DND-41 (cell line): ENCODE results near the gene VTI1A.
"Not testable (repeated sequence)": the region's sequence is repeated elsewhere in the genome, so short reads cannot be mapped to it uniquely, and the experiment has no call there.

Source experiments
- ATAC-seq: fragments of 200-7000 bp; cut with Tn5 transposase; 3 replicates; pipeline ENCODE4 v1.9.1; 2021; ENCODE audit warnings: low read depth; ENCODE audit not compliant: insufficient read depth
- DNase-seq: peaks from one replicate; pipeline ENCODE4 v3.0.0-alpha.2; 2020
- H2AFZ ChIP-seq: 2 replicates; pipeline ENCODE4 v1.6.0; 2012; ENCODE audit warnings: low read depth, low read length
- H3K27ac ChIP-seq: 2 replicates; pipeline ENCODE4 v1.5.1; 2012; ENCODE audit warnings: low read length, inconsistent platforms
- H3K27me3 ChIP-seq: fragments of 200-600 bp; sonication (generic); 2 replicates; pipeline ENCODE4 v1.6.0; 2012; ENCODE audit warnings: low read length, mild to moderate bottlenecking, inconsistent platforms; ENCODE audit not compliant: insufficient read depth, poor library complexity
- H3K36me3 ChIP-seq: 2 replicates; pipeline ENCODE4 v1.5.1; 2012; ENCODE audit warnings: low read length, inconsistent platforms; ENCODE audit not compliant: insufficient read depth
- H3K4me1 ChIP-seq: 2 replicates; pipeline ENCODE4 v1.5.1; 2012; ENCODE audit warnings: mild to moderate bottlenecking, low read length; ENCODE audit not compliant: insufficient read depth
- H3K4me2 ChIP-seq: 2 replicates; pipeline ENCODE4 v1.6.0; 2012; ENCODE audit warnings: mild to moderate bottlenecking, moderate library complexity, low read length, inconsistent platforms; ENCODE audit not compliant: insufficient read depth
- H3K4me3 ChIP-seq, 2 experiments: fragments of 200-600 bp in 1 of 2; shearing (Covaris generic) in 1 of 2; 2 replicates each; pipeline ENCODE4 v1.5.1; 2012 to 2016; ENCODE audit warnings: inconsistent platforms in 2 of 2, low read length in 2 of 2, mild to moderate bottlenecking in 2 of 2, low read depth in 1 of 2, moderate library complexity in 1 of 2
- H3K79me2 ChIP-seq: 2 replicates; pipeline ENCODE4 v1.6.0; 2012; ENCODE audit warnings: low read length, inconsistent platforms; ENCODE audit not compliant: insufficient read depth
- H3K9ac ChIP-seq: 2 replicates; pipeline ENCODE4 v1.6.0; 2012; ENCODE audit warnings: low read depth, mild to moderate bottlenecking, inconsistent platforms, low read length, moderate library complexity
- H3K9me3 ChIP-seq: 2 replicates; pipeline ENCODE4 v1.5.1; 2012; ENCODE audit warnings: low read length, moderate library complexity, mild to moderate bottlenecking, inconsistent platforms; ENCODE audit not compliant: insufficient read depth, severe bottlenecking
- H4K20me1 ChIP-seq: 2 replicates; pipeline ENCODE4 v1.6.0; 2012; ENCODE audit warnings: low read length; ENCODE audit not compliant: insufficient read depth
- EZH2 ChIP-seq: IDR thresholded peaks from 3 replicates; pipeline ENCODE4 v1.6.1; 2012; ENCODE audit warnings: borderline replicate concordance, low read depth, mild to moderate bottlenecking, moderate library complexity, low read length, inconsistent platforms; ENCODE audit not compliant: severe bottlenecking
- TF ChIP-seq, protein P1 (sequence below): IDR thresholded peaks from 2 replicates; pipeline ENCODE4 v1.5.1; 2012; ENCODE audit warnings: borderline replicate concordance, low read length, moderate library complexity, mild to moderate bottlenecking; ENCODE audit not compliant: poor library complexity, severe bottlenecking; ENCODE audit errors: extremely low read depth

VTI1A gene

DNA sequence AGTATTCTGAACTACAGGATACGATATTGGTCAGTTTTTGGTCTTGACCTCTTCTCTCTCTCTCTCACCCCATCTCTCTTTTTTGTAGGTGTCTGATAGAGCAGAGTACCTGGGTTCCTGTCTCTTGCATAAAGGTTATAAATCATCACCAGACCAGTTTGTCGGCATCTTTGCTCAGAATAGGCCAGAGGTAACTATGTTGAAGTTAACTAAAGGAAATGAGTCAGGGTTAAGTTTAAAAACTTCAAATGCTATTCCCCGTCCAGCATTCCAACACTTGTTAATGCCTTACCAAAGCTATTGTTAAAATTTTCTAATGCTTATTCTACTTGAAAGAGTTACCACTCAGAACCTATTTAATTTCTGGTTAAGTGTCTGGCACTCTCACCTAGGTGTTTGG is 42.4 kb upstream of the VTI1A start:
- H3K9me3 ChIP-seq, result no peaks in the 10 kb centered on the region
- H3K79me2 ChIP-seq, result no peaks in the 10 kb centered on the region
- H3K36me3 ChIP-seq, result peaks cover 57% of the 10 kb centered on the region; the same call in 1 of the 2 replicates
- TF ChIP-seq EZH2, result no peak
- TF ChIP-seq, protein P1, sequence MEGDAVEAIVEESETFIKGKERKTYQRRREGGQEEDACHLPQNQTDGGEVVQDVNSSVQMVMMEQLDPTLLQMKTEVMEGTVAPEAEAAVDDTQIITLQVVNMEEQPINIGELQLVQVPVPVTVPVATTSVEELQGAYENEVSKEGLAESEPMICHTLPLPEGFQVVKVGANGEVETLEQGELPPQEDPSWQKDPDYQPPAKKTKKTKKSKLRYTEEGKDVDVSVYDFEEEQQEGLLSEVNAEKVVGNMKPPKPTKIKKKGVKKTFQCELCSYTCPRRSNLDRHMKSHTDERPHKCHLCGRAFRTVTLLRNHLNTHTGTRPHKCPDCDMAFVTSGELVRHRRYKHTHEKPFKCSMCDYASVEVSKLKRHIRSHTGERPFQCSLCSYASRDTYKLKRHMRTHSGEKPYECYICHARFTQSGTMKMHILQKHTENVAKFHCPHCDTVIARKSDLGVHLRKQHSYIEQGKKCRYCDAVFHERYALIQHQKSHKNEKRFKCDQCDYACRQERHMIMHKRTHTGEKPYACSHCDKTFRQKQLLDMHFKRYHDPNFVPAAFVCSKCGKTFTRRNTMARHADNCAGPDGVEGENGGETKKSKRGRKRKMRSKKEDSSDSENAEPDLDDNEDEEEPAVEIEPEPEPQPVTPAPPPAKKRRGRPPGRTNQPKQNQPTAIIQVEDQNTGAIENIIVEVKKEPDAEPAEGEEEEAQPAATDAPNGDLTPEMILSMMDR, result no peak
- H3K27me3 ChIP-seq, result no peaks in the 10 kb centered on the region
- no peaks in the 10 kb centered on the region for H4K20me1 ChIP-seq
- no peak overlapping the region for H3K4me2 ChIP-seq
- H3K4me1 ChIP-seq, result no peaks in the 10 kb centered on the region
- H2AFZ ChIP-seq, result no peak overlapping the region
- DNase-seq, result no peak
- no peak for ATAC-seq
- H3K9ac ChIP-seq, result no peak overlapping the region
- no peak overlapping the region for H3K4me3 ChIP-seq
- no peak overlapping the region for H3K27ac ChIP-seq

DNA sequence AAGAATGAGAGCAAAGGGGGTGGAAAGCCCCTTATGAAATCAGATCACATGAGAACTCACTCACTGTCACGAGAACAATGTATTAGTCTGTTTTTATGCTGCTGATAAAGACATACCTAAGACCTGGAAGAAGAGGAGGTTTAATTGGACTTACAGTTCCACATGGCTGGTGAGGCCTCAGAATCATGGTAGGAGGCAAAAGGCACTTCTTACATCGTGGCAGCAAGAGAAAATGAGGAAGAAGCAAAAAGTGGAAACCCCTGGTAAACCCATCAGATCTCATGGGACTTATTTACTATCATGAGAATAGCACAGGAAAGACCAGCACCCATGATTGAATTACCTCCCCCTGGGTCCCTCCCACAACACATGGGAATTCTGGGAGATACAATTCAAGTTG is 40.2 kb upstream of the VTI1A start:
- H3K27me3 ChIP-seq, H3K9me3 ChIP-seq, H3K4me3 ChIP-seq, H3K9ac ChIP-seq, H3K4me1 ChIP-seq, H3K79me2 ChIP-seq, H2AFZ ChIP-seq, H4K20me1 ChIP-seq, H3K27ac ChIP-seq, ATAC-seq, DNase-seq, H3K4me2 ChIP-seq: not testable (repeated sequence)
- peaks cover 70% of the 10 kb centered on the region; the same call in 1 of the 2 replicates for H3K36me3 ChIP-seq

DNA sequence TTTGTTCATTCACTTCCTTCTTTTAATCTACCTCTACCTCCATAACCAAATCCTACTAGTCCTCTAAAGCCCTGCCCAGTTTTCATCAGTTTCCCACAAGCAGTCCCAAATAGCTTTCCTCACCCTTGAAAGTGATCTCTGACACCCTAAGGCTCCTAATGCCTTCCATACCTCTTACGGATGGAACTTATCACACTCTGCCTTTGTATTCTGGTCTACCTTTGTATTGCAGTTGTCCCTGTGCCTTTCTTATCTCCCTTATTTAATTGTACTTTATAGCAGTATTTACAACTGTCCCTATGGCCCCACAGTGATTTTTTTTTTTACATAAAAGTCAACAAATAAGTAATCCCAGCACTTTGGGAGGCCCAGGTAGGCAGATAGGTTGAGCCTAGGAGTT is 39.3 kb upstream of the VTI1A start:
- no peaks in the 10 kb centered on the region for H3K79me2 ChIP-seq
- no peaks in the 10 kb centered on the region for H3K27me3 ChIP-seq
- no peak overlapping the region for H3K27ac ChIP-seq
- no peak for DNase-seq
- H4K20me1 ChIP-seq, result no peaks in the 10 kb centered on the region
- no peaks in the 10 kb centered on the region for H3K4me1 ChIP-seq
- H3K9ac ChIP-seq, result no peak overlapping the region
- H3K4me2 ChIP-seq, result no peak overlapping the region
- H3K36me3 ChIP-seq, result peaks cover 72% of the 10 kb centered on the region; the same call in 1 of the 2 replicates
- H3K4me3 ChIP-seq, result no peak overlapping the region
- TF ChIP-seq, protein P1, result no peak
- TF ChIP-seq EZH2, result no peak
- no peaks in the 10 kb centered on the region for H3K9me3 ChIP-seq
- no peak for ATAC-seq
- H2AFZ ChIP-seq, result no peak overlapping the region

DNA sequence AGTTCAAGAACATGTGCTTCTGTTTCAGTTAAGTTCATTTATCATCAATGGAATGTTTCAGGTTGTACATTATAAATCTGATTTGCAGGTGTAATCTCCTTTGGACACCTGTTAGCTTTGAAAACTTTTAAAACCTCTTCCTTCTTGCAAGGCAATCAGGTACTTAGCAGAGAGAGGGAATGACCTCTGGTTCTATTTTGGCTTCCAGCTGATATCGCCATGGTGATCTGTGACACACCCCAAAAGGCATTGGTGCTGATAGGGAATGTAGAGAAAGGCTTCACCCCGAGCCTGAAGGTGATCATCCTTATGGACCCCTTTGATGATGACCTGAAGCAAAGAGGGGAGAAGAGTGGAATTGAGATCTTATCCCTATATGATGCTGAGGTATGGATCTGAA is 37.7 kb upstream of the VTI1A start:
- H3K79me2 ChIP-seq, result no peaks in the 10 kb centered on the region
- no peak overlapping the region for H3K4me2 ChIP-seq
- no peak overlapping the region for H3K4me3 ChIP-seq
- DNase-seq (no peak), ATAC-seq (no peak)
- H2AFZ ChIP-seq, result no peak overlapping the region
- H3K27ac ChIP-seq, result no peak overlapping the region
- H3K9me3 ChIP-seq, result no peaks in the 10 kb centered on the region
- no peaks in the 10 kb centered on the region for H3K27me3 ChIP-seq
- no peaks in the 10 kb centered on the region for H3K4me1 ChIP-seq
- peaks cover 60% of the 10 kb centered on the region; the same call in 1 of the 2 replicates for H3K36me3 ChIP-seq
- H3K9ac ChIP-seq, result no peak overlapping the region
- no peaks in the 10 kb centered on the region for H4K20me1 ChIP-seq
- TF ChIP-seq, protein P1, result no peak
- TF ChIP-seq EZH2, result no peak
